HG03066 (cell line): ENCODE results near the gene SPIRE1.

Experiments
- ATAC-seq: cut with Tn5 transposase; IDR thresholded peaks from one replicate; pipeline ENCODE4 v1.9.1; 2021; ENCODE audit warnings: low read depth; ENCODE audit not compliant: unreplicated experiment

The SPIRE1 gene

GRCh38 chr18:12397254-12397653 lies 260.7 kb downstream of the SPIRE1 start:
- ATAC-seq = no peak
